Glomerular visceral epithelial cell (primary cell): ENCODE data around the gene ATP6V1E1.

ENCODE experiments used
- DNase-seq: peaks from one replicate; pipeline ENCODE4 v3.0.0-alpha.2; 2016; ENCODE audit errors: extremely low spot score

The ATP6V1E1 gene

GRCh38 chr22:17633998-17634323, 5.4 kb upstream of the ATP6V1E1 start:
- no peak for DNase-seq

- DNase-seq, result peak; percentile 85
Measured at GRCh38 chr22:17633217-17633997, 4.9 kb upstream of the ATP6V1E1 start.

- DNase-seq, result no peak
Measured at GRCh38 chr22:17631076-17631565, 2.6 kb upstream of the ATP6V1E1 start.

- DNase-seq, result no peak
Measured at GRCh38 chr22:17629641-17630040, 1.1 kb upstream of the ATP6V1E1 start.

- no peak for DNase-seq
Measured at GRCh38 chr22:17629173-17629489, 582 bp upstream of the ATP6V1E1 start.

- peak; percentile 8 for DNase-seq
Measured at GRCh38 chr22:17627961-17628405, 566 bp downstream of the ATP6V1E1 start.

- DNase-seq, result no peak
Measured at GRCh38 chr22:17613280-17613679, 15.3 kb downstream of the ATP6V1E1 start.

- DNase-seq, result no peak
Measured at GRCh38 chr22:17612057-17612456, 16.5 kb downstream of the ATP6V1E1 start.

- no peak for DNase-seq
Measured at GRCh38 chr22:17607891-17608521, 20.5 kb downstream of the ATP6V1E1 start.

GRCh38 chr22:17606496-17606895, 22.1 kb downstream of the ATP6V1E1 start:
- no peak for DNase-seq

GRCh38 chr22:17603668-17604067, 24.9 kb downstream of the ATP6V1E1 start:
- no peak for DNase-seq

- DNase-seq, result no peak
Measured at GRCh38 chr22:17601031-17601430, 27.5 kb downstream of the ATP6V1E1 start.

- no peak for DNase-seq
Measured at GRCh38 chr22:17598318-17598717, 30.2 kb downstream of the ATP6V1E1 start.

- no peak for DNase-seq
Measured at GRCh38 chr22:17597217-17597616, 31.3 kb downstream of the ATP6V1E1 start.

GRCh38 chr22:17596226-17596625, 32.3 kb downstream of the ATP6V1E1 start:
- no peak for DNase-seq

- no peak for DNase-seq
Measured at GRCh38 chr22:17592201-17592600, 36.3 kb downstream of the ATP6V1E1 start.

- DNase-seq, result no peak
Measured at GRCh38 chr22:17590586-17590985, 38.0 kb downstream of the ATP6V1E1 start.

- DNase-seq, result no peak
Measured at GRCh38 chr22:17589810-17590375, 38.7 kb downstream of the ATP6V1E1 start.

GRCh38 chr22:17588606-17589005, 39.9 kb downstream of the ATP6V1E1 start:
- no peak for DNase-seq

GRCh38 chr22:17587629-17588028, 40.9 kb downstream of the ATP6V1E1 start:
- no peak for DNase-seq

- DNase-seq, result no peak
Measured at GRCh38 chr22:17586831-17587440, 41.6 kb downstream of the ATP6V1E1 start.

GRCh38 chr22:17583151-17583550, 45.4 kb downstream of the ATP6V1E1 start:
- no peak for DNase-seq

GRCh38 chr22:17581631-17582030, 46.9 kb downstream of the ATP6V1E1 start:
- DNase-seq, result no peak
